Coronary artery (tissue), 2 donors: ENCODE results near the gene GCNA.

Experiments used
- DNase-seq: peaks from one replicate; pipeline ENCODE4 v3.0.0-alpha.2; 2017; ENCODE audit warnings: low spot score
- H3K27ac ChIP-seq, 2 donors: fragments of 200-600 bp; sonication (generic); one replicate each; pipeline ENCODE4 v1.5.1; 2016 to 2019
- H3K4me3 ChIP-seq: fragments of 200-600 bp; sonication (generic); 2 replicates; pipeline ENCODE4 v1.5.1; 2016; ENCODE audit warnings: mild to moderate bottlenecking, moderate library complexity
- TF ChIP-seq, protein P1 (sequence below): fragments of 200-600 bp; sonication (generic); IDR thresholded peaks from one replicate; pipeline ENCODE4 v1.5.1; 2019; ENCODE audit warnings: antibody characterized with exemption

Gene GCNA, protein sequence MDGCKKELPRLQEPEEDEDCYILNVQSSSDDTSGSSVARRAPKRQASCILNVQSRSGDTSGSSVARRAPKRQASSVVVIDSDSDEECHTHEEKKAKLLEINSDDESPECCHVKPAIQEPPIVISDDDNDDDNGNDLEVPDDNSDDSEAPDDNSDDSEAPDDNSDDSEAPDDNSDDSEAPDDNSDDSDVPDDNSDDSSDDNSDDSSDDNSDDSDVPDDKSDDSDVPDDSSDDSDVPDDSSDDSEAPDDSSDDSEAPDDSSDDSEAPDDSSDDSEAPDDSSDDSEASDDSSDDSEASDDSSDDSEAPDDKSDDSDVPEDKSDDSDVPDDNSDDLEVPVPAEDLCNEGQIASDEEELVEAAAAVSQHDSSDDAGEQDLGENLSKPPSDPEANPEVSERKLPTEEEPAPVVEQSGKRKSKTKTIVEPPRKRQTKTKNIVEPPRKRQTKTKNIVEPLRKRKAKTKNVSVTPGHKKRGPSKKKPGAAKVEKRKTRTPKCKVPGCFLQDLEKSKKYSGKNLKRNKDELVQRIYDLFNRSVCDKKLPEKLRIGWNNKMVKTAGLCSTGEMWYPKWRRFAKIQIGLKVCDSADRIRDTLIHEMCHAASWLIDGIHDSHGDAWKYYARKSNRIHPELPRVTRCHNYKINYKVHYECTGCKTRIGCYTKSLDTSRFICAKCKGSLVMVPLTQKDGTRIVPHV

DNA sequence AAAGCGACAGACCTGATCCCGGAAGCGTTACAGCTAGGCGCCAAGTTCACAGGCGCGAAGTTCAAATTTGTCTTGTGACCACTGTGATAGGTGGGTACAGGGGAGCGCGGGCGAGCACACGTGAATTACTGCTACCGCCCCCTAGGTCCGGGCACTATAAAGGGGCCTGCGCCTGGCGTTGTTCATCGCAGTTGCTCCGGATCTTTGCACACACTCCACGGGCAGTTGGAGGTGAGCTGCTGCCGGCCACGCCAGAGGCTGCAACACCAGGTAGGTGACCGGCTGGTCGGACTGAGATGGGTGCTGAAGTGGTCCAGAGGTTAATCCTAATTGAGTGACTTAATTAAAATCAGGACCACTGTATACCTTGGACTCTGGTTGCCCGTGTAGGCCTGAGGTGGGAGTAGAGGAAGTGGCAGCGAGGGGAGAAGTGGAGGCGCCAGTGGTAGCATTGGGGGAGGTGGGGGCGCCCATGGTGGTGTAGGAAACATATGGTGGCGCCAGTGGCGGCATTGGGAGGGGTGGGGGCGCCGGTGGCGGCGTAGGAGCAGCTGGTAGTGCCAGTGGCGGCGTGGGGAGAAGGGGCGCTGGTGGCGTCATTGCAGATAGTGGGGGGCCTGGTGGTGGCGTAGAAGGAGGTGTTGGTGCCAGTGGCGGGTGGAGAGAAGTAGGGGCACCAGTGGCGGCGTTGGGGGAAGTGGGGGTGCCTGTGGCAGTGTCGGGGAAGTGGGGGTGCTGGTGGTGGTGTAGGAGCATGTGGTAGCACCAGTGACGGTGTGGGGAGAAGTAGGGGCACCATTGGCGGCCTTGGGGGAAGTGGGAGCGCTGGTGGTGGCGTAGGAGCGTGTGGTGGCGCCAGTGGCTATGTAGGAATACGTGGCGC is at the start of gene GCNA:
GCNA (plus strand) TSS at position 185 of the 883 bp plus-strand sequence. CDS start 2,385 bp downstream, outside the sequence.
- TF ChIP-seq, protein P1, sequence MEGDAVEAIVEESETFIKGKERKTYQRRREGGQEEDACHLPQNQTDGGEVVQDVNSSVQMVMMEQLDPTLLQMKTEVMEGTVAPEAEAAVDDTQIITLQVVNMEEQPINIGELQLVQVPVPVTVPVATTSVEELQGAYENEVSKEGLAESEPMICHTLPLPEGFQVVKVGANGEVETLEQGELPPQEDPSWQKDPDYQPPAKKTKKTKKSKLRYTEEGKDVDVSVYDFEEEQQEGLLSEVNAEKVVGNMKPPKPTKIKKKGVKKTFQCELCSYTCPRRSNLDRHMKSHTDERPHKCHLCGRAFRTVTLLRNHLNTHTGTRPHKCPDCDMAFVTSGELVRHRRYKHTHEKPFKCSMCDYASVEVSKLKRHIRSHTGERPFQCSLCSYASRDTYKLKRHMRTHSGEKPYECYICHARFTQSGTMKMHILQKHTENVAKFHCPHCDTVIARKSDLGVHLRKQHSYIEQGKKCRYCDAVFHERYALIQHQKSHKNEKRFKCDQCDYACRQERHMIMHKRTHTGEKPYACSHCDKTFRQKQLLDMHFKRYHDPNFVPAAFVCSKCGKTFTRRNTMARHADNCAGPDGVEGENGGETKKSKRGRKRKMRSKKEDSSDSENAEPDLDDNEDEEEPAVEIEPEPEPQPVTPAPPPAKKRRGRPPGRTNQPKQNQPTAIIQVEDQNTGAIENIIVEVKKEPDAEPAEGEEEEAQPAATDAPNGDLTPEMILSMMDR = no peak
- Histone ChIP-seq H3K4me3 (no peak within 1 kb of the TSS), H3K27ac (no peak within 1 kb of the TSS)
- no peak for DNase-seq

DNA sequence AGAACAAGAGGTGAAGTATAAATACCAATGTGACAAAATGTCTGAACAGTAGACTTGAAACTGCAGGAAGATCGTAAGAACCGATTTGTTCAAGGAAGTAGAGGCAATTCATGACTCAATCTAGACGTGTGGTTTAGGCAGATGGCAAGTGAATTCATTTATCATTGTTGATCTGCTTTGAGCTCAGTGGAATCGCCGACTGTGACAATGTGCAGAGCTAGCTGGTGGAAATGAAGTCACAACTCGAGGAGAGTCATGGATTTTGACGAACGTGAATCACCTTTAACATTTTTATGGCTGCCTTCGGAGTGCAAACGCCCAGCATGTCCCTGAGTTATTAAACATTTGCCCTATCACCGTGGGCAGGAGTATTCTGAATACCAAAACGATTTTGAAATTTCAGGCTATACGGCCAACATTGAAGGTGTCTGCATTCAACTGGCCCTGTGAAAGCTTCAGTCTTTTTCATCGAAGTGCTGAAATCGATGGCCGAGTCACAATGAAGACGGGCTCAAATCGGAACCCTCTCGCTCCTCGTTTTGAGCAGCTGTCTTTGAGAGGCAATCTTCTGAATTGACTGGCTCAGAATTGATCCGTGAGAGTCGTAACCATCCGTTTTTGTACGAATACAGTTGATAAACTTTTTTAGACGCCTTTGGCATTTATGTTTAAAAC is 46.0 kb upstream of the GCNA start:
- TF ChIP-seq, protein P1 = no peak
- Histone ChIP-seq H3K4me3 (peak overlapping the region; percentile 81), H3K27ac (peak overlapping the region; percentile 88 to 93)
- no peak for DNase-seq

DNA sequence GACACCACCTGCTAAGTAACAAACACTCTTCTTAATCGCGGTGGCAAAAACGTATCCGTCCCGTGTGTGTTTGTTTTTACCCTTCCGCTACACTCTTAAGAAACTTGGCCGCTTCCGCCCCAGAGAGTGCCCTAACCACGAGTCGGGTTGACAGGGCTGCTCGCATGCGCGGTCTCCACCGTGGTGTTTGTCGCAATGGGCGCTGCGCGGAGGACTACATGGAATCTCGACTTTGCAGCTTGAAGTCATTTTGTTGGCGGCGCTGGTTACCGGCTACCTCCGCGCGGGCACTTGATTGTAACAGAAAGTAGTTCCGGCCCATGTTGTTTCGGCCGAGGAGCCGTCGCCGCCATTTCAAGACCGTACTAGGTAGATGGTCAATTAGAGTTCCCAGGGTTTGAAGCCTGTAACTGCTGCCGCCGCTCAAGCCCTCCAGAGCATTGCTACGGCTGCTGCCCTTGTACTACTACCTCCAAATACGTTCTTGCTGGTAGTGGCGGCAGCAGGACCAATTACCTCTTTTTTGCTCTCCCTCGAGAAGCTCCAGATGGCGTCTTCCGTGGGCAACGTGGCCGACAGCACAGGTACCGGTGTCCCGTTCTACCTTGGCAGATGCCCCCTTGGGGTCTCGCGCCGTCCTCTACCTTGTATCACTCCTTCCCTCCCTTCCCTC is 45.3 kb upstream of the GCNA start, which contains the start of gene OGT:
OGT (plus strand) TSS at position 352 of the 673 bp plus-strand sequence; CDS start at position 548, 196 bp downstream.
- Histone ChIP-seq H3K27ac (peak within 1 kb of the TSS; percentile 88 to 93), H3K4me3 (peak within 1 kb of the TSS; percentile 81)
- DNase-seq = peak; percentile 95
- TF ChIP-seq, protein P1 = no peak

DNA sequence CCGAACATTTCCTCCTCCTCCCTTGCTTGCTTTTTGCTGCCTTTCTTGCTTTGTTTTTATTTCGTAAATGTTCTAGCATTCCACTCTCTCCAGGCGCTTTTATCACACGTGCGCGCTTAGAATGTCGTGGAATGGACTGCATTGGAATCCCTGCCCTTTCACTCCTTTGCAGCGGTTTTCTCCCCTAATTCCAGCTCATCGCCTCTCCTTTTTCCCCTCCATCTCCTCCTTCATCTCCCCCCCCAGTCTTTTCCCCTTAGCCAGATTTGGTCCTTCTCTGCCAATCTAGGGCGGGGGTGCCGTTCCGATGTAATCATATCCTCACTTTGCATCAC is 44.8 kb upstream of the GCNA start:
- DNase-seq = no peak
- TF ChIP-seq, protein P1 = no peak
- H3K27ac ChIP-seq = peak overlapping the region; percentile 88 to 93

DNA sequence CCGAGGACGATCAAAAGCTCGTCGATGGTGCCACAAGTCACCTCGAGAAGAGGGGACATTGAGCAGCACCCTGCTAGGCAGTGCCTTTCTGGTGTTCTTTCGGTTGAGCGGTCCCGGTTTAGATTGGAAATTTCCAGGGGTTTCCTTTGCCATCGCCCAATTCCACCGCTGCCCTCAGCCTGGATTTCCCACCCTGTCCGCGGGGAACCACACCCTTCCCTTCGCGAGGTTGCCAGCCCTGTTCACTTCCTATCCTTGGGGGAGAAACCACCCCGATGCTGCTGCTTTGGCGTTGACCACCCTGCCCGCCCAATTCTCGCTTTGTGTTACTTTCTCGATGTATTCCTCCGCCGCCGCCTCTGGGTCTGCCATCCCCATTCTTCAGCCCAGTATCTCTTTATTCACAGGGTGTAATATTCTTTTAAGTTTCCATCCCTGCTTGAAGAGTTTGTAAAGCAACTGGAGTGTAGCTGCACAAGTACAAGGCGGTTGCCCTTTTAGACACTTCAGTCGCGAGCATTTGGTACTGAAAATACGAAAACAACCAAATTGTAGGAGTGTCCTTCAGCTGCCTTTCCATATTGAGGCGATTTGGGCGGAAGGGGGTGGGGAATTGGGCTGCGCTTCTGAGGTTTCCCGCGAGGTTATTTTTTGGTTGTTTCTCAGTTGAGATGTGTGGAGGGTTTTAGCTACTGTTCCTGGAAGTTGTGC is 44.2 kb upstream of the GCNA start:
- H3K27ac ChIP-seq = peak overlapping the region; percentile 88 to 93
- DNase-seq = peak; percentile 75

More for the DNA sequence above, 44.8 kb upstream of the GCNA start:
- peak overlapping the region; percentile 81 for H3K4me3 ChIP-seq

More for the DNA sequence above, 44.2 kb upstream of the GCNA start:
- H3K4me3 ChIP-seq = peak overlapping the region; percentile 81
- TF ChIP-seq, protein P1 = no peak
